Peyer's patch (tissue), 4 donors: Measurements from ENCODE around the gene INTS1. TPM values are rescaled to one million over a fixed set of nuclear protein-coding genes. Genes with fewer than 3 reads are reported as not detected.

Source experiments
- DNase-seq, 3 donors: peaks; one replicate each; pipeline ENCODE4 v3.0.0-alpha.2; 2017 to 2019
- H3K27ac ChIP-seq, 4 donors: fragments of 200-600 bp; sonication (generic); one replicate each; pipeline ENCODE4 v1.5.1; 2016 to 2019
- H3K27me3 ChIP-seq, 2 donors: fragments of 200-600 bp; sonication (generic); one replicate each; pipeline ENCODE4 v1.5.1; 2019
- H3K36me3 ChIP-seq, 3 donors: fragments of 200-600 bp; sonication (generic); one replicate each; pipeline ENCODE4 v1.5.1; 2016 to 2019
- H3K4me1 ChIP-seq, 4 donors: fragments of 200-600 bp; sonication (generic); one replicate each; pipeline ENCODE4 v1.5.1; 2016 to 2019
- H3K4me3 ChIP-seq, 4 donors: fragments of 200-600 bp; sonication (generic); 1 replicate in 3 of 4; 2 replicates in 1 of 4; pipeline ENCODE4 v1.5.1; 2016 to 2019; ENCODE audit warnings: mild to moderate bottlenecking in 1 of 4
- H3K9me3 ChIP-seq, 4 donors: fragments of 200-600 bp; sonication (generic); one replicate each; pipeline ENCODE4 v1.5.1; 2016 to 2019; ENCODE audit warnings: mild to moderate bottlenecking in 1 of 4
- POLR2A ChIP-seq, 2 donors: fragments of 450-650 bp; IDR thresholded peaks; one replicate each; pipeline ENCODE4 v1.5.1; 2017; ENCODE audit warnings: antibody characterized with exemption in 2 of 2, mild to moderate bottlenecking in 2 of 2, moderate library complexity in 2 of 2
- total RNA-seq, 4 donors: library from RNA; depleted of rRNA; stranded (reverse); fragments of >200 nt; gene quantifications; one replicate each; pipeline ENCODE4 v1.1.0, GENCODE V29; 2016
- TF ChIP-seq, protein P1 (sequence below), 6 experiments: fragments of 450-650 bp in 4 of 6; fragments of 200-600 bp in 2 of 6; sonication (generic) in 1 of 6; IDR thresholded peaks; one replicate each; pipeline ENCODE4 v1.5.1; 2017 to 2019; ENCODE audit warnings: antibody characterized with exemption in 6 of 6, mild to moderate bottlenecking in 3 of 6, moderate library complexity in 1 of 6

INTS1 gene
- total RNA-seq, 4 donors from 2014 or later = 84.4 to 192 (median 108) TPM

DNA sequence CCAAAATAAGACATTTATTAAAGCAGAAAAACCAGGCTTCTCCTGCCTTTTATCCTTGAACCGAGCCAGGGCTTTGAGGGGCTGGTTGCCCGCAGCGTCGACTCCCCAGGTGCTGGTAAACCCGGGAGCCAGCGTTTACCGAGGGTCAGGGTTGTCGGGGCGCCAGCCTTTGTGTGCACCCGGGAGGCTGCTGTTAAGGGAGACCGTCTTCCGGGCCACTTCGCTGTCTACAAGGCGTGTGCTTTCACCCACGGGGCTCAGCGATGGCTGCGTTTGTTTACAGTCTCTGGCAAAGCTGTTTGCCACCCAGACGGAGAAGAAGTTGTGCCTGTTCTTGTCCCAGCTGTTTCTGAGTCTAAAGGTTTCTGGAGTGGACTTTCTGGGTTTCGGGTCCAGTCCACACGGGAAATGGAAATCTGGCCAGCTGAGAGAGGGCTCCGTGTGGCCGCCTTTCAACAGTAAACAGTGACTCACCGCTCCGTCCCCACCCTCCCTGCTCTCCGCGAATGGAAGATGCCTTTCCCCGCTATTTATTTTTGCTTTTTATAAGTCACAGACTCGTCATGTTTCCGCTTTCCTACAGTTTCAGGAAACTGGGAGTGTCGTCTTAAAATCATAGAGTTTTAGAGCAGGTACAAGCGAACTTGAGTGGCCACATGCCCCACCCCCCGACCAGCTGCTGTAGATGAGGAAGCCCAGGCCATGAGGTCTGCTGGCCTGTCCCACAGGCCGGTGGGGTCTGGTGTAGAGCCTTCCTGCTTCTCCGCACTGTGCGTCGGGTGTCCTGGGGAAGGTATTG, 28.5 kb upstream of the INTS1 start:
- DNase-seq = peak; percentile 78 to 92 (median 87)
- H3K27ac ChIP-seq = peak overlapping the region; percentile 83 to 99 (median 94)
- H3K9me3 ChIP-seq = no peaks in the 10 kb centered on the region
- no peaks in the 10 kb centered on the region for H3K27me3 ChIP-seq
- TF ChIP-seq POLR2A (IDR thresholded peaks at IDR 0.05) = peak; percentile 72 to 87
- TF ChIP-seq, protein P1, sequence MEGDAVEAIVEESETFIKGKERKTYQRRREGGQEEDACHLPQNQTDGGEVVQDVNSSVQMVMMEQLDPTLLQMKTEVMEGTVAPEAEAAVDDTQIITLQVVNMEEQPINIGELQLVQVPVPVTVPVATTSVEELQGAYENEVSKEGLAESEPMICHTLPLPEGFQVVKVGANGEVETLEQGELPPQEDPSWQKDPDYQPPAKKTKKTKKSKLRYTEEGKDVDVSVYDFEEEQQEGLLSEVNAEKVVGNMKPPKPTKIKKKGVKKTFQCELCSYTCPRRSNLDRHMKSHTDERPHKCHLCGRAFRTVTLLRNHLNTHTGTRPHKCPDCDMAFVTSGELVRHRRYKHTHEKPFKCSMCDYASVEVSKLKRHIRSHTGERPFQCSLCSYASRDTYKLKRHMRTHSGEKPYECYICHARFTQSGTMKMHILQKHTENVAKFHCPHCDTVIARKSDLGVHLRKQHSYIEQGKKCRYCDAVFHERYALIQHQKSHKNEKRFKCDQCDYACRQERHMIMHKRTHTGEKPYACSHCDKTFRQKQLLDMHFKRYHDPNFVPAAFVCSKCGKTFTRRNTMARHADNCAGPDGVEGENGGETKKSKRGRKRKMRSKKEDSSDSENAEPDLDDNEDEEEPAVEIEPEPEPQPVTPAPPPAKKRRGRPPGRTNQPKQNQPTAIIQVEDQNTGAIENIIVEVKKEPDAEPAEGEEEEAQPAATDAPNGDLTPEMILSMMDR (IDR thresholded peaks at IDR 0.05) = no peak
- peaks cover 0 to 14% (median 0%) of the 10 kb centered on the region in 3 donors for H3K36me3 ChIP-seq
- H3K4me3 ChIP-seq = peak overlapping the region; percentile 61 to 93 (median 77)
- H3K4me1 ChIP-seq = peaks cover 4 to 47% (median 18%) of the 10 kb centered on the region in 4 donors

DNA sequence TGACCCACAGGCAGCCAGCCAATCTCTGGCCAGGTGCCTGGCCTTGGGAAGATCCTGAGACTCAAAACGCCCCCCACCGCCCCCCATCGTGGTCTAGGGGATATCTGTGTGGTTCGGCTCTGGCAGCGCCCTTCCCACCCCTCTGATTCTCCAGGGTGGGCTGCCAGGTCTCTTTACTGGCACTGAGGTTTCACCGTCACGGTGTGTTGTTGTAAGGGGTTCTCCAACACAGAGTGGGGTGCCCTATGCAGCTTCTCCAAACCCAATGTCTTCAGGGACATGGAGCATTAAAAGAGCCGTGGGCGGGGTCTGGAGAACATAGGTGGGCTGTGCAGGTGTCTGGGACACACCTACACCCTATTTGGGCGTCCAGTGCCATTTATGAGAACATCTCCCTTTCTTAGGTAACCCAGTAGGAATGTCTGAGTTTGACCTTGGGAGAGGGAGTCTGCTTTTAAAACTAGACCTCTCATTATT, 27.8 kb upstream of the INTS1 start:
- peaks cover 4 to 41% (median 18%) of the 10 kb centered on the region in 4 donors for H3K4me1 ChIP-seq
- no peaks in the 10 kb centered on the region for H3K9me3 ChIP-seq
- peak in 1 of 3 donors; percentile 45 for DNase-seq
- peaks cover 0 to 14% (median 0%) of the 10 kb centered on the region in 3 donors for H3K36me3 ChIP-seq
- TF ChIP-seq, protein P1 (IDR thresholded peaks at IDR 0.05) = no peak
- TF ChIP-seq POLR2A (IDR thresholded peaks at IDR 0.05) = no peak
- peak overlapping the region; percentile 83 to 99 (median 94) for H3K27ac ChIP-seq
- H3K4me3 ChIP-seq = peak overlapping the region; percentile 61 to 93 (median 77)
- no peaks in the 10 kb centered on the region for H3K27me3 ChIP-seq

DNA sequence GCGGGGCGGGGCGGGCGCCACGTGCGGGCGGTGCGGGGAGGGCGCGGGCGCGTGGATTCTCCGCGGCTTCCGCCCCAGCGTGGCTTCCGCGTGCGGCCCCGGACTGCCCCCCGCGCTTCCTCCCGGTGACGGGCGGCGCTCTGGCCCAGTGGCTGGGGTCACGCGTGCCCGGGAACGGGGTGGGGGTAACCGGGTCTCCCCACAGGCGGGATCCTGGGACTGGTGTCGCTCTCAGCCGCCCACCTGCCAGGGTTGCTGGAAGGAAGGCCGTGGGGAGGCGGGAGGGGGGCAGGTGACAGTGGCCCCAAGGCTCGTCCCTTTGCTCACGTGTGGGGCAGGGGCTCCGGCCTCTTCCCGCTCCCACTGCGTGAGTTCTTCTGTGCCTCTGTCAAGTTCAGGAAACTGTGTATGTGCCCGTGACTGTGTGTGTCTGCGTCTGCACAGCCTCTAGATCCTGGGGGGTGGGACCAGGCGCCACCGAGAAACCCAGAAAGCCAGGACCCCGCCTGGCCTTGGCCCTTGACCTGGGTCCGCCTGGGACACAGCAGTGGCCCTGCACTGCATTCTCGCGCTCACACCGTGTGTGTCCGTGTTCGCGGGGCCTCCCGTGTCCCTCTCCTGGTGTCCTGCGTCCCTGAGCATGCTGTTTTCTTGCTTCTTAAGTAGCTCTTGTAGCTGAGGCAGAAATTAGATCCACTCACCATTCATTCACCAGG, 27.2 kb upstream of the INTS1 start:
- Histone ChIP-seq H3K36me3 (peaks cover 0 to 14% (median 0%) of the 10 kb centered on the region in 3 donors), H3K27ac (peak overlapping the region; percentile 83 to 99 (median 94)), H3K4me1 (peaks cover 4 to 35% (median 16%) of the 10 kb centered on the region in 4 donors), H3K4me3 (peak overlapping the region; percentile 61 to 93 (median 77)), H3K27me3 (no peaks in the 10 kb centered on the region), H3K9me3 (no peaks in the 10 kb centered on the region)
- DNase-seq = peak; percentile 54 to 77 (median 68)
- TF ChIP-seq, protein P1 (IDR thresholded peaks at IDR 0.05) = no peak
- no peak for TF ChIP-seq POLR2A (IDR thresholded peaks at IDR 0.05)

DNA sequence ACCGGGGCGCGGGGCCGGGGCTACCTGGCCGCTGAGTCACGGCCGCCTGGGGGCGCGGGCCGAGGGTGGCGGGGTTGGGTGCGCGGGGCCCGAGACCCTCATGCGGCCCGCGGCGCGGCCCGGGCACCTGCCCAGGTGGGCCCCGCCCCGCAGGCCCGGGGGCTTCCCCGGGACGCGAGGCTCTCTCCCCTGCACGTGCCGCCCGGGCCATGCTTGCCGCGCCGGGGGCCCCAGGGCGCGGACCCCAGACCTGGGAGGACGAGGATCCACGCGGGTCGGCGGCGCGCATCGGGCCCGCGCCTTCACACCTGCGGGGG, 26.7 kb upstream of the INTS1 start:
- Histone ChIP-seq H3K27ac (peak overlapping the region; percentile 83 to 99 (median 94)), H3K4me3 (peak overlapping the region; percentile 61 to 93 (median 77)), H3K4me1 (peaks cover 4 to 30% (median 15%) of the 10 kb centered on the region in 4 donors), H3K27me3 (no peaks in the 10 kb centered on the region), H3K36me3 (peaks cover 0 to 9% (median 0%) of the 10 kb centered on the region in 3 donors), H3K9me3 (no peaks in the 10 kb centered on the region)
- no peak for TF ChIP-seq POLR2A (IDR thresholded peaks at IDR 0.05)
- TF ChIP-seq, protein P1 (IDR thresholded peaks at IDR 0.05) = no peak
- DNase-seq = no peak

DNA sequence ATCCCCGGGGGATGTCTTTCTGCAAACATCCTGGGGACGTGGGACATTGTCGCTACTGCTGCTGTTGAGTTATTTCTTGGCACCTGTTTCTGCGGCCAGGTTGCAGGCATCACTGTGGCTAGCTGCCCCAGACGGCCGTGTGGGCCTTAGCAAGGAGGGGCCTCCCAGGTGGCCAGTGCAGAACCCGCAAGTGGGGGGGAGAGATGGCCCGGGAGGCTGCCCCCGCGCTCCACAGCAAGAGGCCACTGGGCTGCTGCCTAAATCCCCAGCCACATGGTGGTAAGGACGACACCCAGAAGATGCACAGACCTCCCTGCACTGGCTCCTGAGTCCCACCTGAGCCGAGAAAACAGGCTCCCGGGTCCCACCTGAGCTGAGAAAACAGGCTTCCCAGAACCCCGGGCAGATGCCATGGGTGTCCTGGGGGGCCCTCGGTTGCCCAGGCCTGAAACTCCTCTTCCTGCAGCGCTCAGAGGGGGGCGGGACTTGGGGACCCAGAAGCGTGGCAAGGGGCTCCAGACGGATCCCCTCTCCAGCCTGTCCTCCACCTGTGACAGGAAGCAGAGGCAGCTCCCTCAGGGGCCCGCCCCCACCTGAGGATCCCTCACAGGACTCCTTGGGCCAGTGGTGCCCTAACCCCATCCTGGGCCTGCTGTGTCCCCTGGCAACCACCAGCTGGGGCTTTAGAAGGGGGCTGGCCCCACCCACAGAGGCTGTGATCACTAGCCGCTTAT, 25.4 kb upstream of the INTS1 start:
- TF ChIP-seq, protein P1 (IDR thresholded peaks at IDR 0.05) = no peak
- no peak for TF ChIP-seq POLR2A (IDR thresholded peaks at IDR 0.05)
- Histone ChIP-seq H3K9me3 (no peaks in the 10 kb centered on the region), H3K36me3 (no peaks in the 10 kb centered on the region), H3K4me1 (peaks cover 4 to 23% (median 15%) of the 10 kb centered on the region in 4 donors), H3K4me3 (peak overlapping the region in 1 of 4 donors; percentile 80), H3K27ac (peak overlapping the region in 1 of 4 donors; percentile 99), H3K27me3 (no peaks in the 10 kb centered on the region)
- peak in 1 of 3 donors; percentile 48 for DNase-seq
